MM.1S (cell line): ENCODE data around the gene MACROD2.

Source experiments
- EZH2 ChIP-seq: fragments of 300-600 bp; sonication (generic); optimal IDR thresholded peaks from 2 replicates; pipeline ENCODE3; 2017; ENCODE audit warnings: low read depth, mild to moderate bottlenecking, antibody characterized with exemption, low read length, mixed read lengths
- TF ChIP-seq, protein P1 (sequence below): fragments of 300-600 bp; sonication (generic); IDR thresholded peaks from 2 replicates; pipeline ENCODE4 v1.5.1; 2016; ENCODE audit warnings: antibody characterized with exemption, low read length, mixed read lengths

DNA sequence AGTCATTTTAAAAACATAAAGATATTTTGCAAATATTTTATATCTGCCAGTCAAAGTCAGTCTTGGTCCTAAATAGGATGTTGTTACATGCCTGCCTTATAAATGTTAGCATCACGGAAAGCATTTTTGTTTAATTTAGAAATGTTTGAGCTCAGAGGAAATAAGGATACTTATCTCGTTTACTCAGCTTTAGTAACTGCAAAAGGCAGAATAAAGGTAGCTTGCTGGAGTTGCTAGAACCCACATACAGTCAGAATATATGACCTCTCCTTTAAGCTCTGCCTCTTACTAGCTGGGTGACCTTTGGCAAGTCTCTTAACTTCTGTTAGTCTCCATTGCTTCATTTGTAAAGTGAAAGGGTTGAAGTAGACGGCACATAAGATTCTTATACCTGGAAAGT is 1710.7 kb downstream of the MACROD2 start:
- TF ChIP-seq, protein P1, sequence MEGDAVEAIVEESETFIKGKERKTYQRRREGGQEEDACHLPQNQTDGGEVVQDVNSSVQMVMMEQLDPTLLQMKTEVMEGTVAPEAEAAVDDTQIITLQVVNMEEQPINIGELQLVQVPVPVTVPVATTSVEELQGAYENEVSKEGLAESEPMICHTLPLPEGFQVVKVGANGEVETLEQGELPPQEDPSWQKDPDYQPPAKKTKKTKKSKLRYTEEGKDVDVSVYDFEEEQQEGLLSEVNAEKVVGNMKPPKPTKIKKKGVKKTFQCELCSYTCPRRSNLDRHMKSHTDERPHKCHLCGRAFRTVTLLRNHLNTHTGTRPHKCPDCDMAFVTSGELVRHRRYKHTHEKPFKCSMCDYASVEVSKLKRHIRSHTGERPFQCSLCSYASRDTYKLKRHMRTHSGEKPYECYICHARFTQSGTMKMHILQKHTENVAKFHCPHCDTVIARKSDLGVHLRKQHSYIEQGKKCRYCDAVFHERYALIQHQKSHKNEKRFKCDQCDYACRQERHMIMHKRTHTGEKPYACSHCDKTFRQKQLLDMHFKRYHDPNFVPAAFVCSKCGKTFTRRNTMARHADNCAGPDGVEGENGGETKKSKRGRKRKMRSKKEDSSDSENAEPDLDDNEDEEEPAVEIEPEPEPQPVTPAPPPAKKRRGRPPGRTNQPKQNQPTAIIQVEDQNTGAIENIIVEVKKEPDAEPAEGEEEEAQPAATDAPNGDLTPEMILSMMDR, result no peak
- no peak for TF ChIP-seq EZH2
